ENCODE data around the gene CNNM1.
A peak's percentile ranks its signal among the peaks of the same experiment; 100 is the strongest.

Gene CNNM1

DNA sequence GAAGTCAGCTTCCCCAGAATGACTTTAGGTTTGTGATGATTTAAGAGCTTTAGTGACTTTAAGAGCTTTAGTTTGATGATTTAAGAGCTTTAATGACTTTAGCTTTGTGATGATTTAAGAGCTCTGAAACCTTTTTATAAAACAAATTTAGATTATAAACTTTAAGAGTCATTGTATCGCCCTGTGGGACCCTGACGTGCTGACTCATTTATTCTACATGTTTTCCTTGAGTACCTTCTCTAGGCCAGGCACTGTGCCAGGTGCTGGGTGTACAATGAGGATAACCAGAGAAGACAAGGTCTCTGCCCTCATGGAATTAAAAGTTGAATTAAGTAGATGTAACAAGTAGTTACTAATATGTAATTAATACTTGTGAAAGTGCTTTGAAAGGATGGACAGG is 45.4 kb downstream of the CNNM1 start:
- no peak for DNase-seq

DNA sequence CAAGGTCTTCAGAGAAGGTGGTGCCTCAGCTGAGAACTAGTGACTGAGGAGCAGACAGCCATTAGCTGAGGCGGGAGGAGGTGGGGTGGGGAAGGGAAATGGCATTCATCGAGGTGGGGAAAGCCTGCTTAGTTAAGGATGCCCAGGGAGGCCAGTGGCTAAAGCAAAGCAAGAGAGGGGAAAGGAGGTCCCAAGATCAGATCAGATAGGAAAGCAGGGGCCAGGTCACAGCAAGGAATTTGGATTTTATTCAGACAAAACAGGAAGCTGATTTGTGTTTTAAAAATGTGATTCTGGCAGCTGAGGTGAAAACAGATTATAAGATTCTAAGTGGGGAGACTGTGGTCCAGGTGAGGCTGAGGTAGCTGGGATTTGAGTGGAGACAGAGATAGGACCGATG is 45.8 kb downstream of the CNNM1 start:
- no peak for DNase-seq

DNA sequence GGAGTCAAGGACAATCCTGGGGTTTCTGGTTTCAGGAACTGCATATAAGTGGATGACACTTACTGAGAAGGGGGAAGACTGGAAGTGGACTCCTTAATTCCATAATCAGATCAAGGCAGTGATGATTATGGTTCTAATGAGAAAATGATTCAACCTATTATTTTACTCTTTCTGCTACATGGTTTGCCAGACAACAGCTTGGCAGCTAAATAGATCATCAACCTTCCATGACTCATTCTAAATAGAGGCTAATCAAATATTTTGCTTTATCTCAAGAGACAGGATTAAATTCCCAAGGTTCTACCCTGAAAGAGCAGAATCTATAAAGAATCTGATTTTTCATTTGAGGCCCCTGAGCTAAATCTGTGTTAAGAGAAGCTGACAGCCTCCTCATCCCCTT is 46.3 kb downstream of the CNNM1 start:
- no peak for DNase-seq

DNA sequence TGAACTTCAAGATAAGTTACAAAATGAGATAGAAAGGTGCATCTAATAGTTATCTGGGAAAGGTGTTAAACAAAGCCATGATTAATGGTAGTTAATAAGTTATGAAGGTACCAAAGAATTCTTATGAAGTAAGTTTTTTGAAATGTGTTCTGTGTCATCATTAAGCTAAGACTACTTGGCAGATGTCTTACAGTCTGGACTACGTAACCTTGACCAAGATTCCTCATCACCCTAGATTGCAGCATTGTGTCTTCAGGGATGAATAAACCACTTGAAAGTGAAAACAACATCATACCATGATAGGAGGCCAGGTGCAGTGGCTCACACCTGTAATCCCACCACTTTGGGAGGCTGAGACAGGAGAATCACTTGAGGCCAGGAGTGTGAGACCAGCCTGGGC is 53.0 kb downstream of the CNNM1 start:
- DNase-seq, result no peak

DNA sequence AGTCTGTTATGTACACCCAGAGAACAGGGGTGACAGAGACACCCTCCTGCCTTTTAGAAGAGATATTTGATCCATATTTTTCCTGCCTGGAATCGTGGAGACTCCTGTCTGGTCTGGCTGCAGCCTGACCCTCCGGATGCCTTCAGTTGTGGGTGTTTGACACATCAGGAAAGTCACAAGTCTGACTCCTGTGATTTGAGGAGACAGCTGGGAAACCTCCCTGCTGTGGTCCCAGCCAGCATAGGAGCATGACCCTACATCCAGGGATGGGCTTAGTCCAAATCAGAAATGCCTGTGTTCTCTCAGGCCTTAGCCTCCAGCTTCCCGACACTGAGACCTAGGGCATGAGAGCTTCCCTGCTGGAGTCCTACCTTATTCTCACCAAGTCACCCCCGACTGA is 57.9 kb downstream of the CNNM1 start:
- no peak for DNase-seq

DNA sequence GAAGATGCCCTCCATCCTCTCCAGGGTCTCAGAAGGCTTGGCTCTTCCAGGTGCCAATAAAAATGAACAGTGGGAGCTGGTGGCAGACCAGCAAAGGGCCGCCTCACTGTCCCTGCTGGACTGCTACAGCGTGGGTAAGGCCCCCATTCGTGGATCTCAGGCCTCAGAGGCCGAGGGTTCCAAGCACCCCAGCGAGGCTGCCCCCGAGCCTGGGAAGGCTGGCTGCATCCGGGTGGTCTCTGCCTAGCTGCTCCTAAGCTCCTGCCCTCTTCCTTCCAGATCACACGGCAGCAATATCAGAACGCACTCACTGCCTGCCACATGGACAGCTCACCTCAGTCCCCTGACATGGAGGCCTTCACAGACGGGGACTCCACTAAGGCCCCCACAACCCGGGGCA is 58.4 kb downstream of the CNNM1 start:
- DNase-seq, result no peak

DNA sequence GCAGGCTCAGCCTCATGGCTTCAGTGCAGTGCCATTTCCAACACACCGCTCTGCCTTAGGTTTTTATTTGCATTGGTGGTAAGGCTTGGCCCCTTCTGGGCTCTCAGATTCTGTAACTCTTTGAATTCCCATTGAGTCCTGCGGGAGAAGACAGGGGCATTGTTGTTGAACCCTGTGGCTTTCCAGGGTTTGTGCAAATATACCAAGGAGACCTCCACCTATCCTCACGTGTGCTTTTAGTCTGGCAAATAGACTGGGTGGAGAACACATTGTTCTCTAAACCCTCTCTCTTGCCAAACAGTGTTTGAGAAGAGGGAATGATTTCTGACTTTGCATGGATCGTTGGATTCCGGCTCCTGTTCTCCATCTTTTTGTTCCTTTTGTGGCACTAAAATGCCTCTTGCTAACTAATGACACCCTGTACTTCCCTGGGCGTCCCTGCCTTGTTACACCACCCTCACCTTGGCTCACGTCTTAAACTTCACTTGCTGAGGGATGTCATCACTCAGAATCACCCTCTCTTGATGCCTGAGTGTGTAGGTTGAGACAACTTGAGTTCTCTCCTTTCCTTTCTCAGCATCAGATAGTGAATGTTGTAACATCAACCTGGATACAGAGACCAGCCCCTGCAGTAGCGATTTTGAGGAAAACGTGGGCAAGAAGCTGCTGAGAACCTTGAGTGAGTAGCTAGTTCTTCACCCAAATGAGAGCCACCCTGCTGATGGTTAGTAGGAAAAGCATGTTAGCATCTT is 60.7 kb downstream of the CNNM1 start:
- no peak for DNase-seq

DNA sequence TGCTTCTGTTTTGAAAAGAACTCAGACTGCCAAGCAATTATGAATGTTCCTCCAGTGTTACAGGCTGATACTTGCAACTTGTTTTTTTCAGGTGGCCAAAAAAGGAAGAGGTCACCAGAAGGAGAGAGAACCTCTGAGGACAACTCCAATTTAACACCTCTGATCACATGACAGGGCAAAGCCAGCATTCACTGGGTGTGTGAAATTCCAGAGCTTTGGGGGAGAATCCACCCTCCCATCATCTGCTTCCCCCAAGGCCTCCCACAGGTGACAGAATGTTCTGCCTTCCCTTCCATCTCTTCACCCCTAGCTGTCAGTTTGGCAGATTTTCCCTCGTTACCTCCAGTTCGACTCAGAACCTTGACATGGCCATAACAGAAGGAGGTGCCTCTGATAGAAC is 62.2 kb downstream of the CNNM1 start:
- no peak for DNase-seq

DNA sequence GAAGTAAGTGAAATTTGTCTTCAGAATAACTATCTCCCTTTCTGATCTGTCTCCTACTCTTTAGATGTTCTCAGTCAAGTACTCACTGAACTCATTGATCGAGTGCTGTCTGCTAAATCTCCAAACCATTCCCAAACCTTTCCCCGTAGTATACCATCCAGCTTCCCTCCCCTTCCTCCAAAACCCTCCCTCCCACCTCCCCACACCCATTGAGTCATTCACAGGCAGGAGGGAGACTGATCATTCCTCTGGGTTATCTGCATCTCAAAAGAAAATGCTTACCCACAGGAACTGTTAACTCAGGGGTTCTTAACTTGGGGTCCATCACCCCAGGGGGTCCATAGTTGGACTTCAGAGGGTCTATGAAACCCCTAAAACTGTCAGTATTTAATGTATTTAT is 63.9 kb downstream of the CNNM1 start:
- DNase-seq, result no peak

DNA sequence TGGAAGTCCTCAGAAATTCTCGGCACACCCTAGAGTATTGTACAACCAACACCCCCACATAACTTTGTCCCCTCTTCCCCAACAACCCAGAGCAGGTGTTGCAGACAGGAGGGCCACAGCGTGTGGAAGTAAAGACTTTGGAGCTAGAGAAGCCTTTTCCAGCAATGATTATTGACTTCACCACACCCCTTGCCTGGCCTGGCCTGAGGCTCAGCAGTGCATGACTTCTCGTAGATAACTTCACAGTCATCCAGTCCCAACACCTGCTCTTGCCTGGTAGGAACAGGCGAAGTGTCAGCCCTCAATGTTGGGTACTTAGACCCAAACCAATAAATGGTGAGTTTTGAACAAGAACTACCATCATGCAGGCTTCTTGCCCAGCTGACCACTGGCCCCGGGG is 64.5 kb downstream of the CNNM1 start:
- no peak for DNase-seq

DNA sequence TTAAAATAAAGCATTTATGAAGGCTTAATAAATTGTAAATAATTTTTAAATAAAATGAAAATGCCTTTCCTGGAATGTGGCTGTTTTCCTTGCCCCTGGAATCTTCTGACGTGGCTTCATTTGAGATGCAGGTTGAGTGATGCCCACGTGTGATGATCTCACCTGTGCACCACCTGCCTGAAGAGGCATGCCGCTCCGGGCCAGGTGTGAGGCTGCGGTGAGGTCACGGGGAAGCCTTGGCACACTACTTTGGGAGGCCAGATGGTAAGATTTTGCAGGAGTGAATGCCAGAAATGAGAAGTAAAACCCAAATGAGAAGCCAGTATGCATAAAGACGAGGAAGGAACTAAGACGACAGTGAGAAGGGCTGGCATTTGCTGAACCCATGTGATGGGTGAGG is 65.1 kb downstream of the CNNM1 start:
- no peak for DNase-seq

DNA sequence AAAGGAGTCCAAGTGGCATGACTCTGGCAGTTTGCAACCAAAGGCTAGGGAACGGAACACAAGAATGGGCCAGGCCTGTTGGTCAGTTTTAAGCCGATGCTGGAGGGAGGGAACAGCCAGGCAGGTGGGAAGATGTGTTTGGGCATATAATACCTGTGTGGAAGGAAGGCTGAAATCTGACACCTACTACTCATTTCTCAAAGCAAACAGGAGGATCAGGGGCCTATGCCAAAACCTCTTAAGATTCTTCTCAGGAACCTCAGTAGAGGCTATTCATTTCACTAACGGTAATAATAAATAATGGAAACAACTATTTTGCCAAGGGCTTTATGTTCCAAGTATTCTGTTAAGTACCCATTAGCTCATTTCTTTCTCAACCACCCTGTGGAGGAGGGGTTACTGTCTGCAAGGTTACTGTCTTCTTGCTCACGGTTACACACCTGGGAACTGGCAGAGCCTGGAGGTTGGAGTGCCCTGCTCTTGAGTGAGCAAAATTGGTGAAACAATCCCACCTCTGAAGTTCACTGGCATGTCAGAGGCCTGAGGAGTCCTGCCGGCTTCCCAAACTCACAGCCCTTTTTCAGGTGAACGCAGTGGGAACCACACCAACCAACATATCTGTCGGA is 65.7 kb downstream of the CNNM1 start:
- no peak for DNase-seq

DNA sequence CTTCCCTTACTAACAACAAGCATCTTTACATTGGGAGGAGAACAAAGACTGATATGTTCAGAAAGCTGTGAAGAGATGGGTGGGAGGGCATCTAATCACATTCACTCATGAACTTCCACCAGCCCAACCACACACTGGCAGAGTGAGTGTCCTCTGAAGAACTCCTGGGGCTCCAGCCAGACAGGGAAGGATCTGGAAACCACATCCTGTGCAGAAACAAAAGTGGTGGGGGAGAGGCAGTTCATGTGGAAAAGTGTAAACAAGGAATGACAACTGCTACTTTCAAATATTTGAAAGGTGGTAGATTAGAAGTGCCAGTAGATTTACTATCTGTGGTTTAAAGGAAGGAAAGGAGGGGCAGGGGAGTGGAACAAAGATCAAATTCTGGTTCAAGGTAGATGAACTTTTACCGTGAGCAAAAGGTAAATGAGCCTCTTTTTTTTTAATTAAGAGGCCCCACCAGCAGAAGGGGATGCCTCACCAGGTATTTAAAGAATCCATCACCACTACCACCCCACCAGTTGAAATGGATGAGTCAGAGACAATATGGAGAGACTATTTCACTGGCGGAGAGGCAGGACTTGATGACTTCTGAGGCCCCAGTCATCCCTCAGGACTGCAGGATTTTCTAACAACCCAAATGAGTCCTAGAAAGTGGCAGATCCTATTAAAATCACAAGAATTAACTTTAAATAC is 66.7 kb downstream of the CNNM1 start:
- DNase-seq, result no peak

DNA sequence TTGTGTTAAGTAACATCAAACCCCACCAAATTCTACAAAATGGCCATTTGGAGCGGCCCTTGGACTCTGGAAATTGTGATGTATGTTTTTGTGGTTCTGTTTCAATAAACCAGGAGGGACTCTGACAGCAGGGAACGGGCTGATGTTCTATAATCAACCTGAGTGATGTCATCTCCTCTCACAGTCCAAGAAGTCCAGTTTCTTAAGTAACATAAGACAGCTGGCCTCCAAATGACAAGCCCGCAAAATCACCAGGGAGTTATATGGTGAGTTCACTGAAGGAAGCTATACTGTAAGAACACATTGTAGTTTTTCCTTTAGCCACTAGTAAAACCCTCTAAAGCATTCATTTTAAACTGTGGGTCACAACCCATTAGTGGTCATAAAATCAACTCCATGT is 67.3 kb downstream of the CNNM1 start:
- no peak for DNase-seq

DNA sequence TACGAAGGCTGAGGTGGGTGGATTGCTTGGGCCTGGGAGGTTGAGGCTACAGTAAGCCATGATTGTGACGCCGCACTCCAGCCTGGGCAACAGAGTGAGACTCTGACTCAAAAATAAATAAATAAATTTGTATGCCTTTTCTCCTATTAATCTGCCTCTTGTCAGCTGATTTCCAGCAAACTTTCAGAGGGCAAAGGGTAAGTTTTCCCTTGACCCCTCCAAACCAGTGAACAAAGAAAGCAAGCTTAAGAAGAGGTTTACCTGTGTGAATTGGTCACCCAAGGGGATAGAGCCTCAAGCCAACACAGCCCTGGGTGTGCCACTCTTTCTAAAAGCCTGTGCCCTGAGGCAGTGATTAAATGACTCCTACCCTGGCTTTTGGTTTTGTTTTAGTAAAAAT is 70.5 kb downstream of the CNNM1 start:
- no peak for DNase-seq

DNA sequence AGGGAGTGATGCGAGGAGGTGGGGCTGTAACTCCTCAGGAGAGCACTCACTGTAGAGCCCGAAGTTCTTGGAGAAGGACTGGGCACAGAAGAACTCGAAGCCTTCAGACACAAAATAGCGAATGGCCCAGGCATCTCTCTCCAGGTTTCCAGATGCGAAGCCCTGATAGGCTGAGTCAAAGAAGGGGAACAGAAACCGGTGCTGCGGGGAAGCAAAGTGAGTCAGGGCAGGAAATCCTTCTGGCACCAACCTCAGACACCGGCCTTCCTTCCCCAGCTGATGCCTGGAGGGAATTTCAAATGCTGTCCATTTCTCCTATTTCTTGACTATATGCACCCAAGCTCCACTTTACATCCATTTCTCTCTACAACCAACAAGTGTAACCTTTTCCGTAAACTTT is 74.5 kb downstream of the CNNM1 start:
- peak; percentile 8 to 41 (median 36) for DNase-seq

DNA sequence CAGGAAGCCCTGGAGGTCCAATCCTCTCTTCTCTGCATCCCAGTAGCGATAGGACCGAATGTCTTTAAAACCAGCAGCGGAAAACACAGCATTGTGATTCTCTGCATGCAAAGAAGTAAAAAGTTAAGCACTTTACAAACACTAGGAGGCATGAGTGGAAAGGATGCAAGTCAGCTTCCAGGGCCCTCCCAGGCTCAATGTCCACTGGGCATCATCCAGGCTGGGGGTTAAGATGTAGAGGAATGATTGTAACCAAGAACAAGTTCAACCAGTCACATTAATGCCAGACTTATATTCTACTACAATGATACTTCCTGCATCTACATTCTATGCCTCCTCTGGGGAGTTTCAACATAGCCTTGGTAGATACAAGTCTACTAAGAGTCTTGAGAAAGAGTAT is 77.0 kb downstream of the CNNM1 start:
- no peak for DNase-seq

DNA sequence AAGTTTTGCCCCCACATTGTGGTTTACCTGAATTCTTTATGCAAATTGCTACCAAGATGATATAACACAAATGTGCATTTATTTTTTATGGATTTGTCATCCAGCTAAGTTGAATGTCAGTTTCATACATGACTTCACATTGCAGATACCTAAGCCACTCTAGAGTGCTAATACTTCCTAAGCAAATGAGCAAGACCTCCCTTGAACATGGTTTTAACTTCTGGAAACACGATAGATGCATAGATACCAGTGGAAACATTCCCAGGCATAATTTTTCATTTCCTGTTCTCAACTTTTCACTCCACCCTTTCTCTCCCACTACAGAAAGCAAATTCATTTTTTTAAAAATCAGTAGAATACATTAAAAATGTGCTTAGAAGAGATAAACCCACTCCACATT is 81.0 kb downstream of the CNNM1 start:
- DNase-seq, result no peak

DNA sequence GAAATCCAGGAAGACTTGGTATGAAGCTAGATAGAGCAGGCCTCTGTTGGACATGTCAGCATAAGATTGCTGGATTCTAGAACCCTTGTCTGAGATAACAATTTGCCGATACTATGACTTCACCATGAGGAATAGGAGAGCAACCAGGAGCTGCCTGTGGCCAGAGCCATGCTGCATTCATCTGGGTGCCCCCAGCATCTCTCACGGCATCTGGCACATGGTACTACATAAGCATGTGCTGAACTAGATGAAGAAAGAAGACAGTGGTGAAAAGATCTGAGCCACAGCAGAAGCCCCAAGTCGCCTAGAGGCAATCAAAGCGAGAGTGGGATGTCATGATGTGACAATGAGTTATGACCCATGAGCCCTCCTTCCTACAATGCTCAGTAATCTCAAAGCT is 81.7 kb downstream of the CNNM1 start:
- no peak for DNase-seq

DNA sequence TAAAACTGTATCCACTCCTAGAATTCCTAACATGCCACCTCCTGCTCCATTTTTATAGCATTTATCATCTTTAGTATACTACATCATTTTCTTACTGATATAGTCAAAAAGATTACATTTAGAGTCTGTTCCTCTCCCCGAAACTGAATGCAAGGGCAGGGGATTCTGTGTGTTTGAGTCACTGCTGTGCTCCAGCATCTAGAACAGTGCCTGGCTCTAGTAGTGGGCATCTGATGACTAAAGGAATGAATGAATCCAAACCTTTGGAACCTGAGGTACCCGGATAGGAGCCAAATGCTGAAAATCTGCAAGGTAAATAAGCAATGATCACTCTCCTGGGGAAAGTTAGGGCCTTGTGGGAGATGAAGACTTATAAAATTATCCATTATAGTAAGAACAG is 82.4 kb downstream of the CNNM1 start:
- no peak for DNase-seq

DNA sequence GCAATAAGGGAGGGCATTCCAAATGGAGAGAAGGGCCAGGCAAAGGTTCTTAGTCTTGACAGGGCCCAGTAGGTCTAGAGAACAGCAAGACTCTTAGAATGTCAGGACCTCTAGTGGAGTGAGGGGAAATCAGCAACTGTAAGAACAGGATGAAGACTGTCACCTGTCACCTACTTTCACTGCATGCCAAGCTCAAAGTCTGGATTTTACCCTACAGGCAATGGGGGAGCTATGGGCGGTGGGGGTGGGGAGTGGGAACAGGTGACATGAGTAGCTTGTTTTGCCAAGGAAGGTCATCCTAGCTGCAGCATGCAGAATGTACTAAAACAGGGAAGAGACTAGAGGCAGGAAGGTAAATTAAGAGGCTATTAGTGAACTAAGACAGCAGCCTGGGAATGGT is 82.9 kb downstream of the CNNM1 start:
- no peak for DNase-seq

DNA sequence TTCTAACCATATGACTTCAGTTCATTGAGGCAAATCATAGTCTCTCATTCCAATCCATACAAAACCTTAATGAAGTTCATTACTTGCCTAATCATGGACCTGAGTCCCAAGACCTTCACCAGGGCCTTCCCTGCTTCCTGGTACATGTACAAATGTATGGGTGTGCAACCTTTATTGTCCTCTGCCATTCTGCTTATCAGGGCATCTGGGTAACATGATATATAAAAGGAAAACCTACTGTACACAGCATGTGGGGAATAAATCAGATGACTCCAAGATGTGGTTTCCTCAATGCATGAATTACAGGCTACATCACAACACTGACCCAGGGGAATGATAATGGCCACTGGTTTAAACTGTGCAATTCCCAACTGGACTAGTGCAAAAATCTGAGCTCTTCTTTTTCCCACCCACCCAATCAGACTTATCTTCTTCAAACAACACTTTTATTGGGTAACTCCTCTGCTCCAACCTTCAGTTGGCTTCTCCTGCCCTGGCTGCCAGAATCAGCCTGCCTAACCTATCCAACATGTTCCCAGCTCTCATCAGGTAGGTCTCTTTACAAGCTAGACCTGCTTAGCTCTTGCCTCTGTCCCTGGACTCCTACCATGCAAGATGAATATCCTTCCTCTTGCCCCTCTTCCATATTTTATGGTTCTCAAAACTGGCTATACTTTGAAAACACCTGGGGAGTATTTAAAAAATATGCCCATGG is 89.9 kb downstream of the CNNM1 start:
- DNase-seq, result no peak

DNA sequence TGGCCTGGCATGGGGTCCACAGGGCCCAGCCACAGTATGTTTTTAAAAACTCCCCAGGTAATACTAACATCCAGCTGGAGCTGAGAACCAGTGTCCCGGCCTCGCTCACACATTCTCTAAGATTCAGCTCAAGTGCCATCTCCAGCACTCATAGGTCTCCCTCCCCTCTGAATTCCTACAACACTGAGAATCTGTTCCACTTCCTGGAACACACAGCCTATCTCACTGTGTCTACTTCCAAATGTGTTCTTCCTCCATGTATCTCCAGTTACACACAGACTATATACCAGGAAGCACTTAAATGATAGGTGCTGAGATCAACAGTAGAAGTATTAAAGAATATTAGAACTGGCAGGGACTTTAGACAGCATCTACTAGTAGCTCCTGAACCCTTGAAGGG is 90.5 kb downstream of the CNNM1 start:
- no peak for DNase-seq
